Measurements from ENCODE around the gene C1QTNF12.

GRCh38 chr1:1273209-1273511 lies 26.6 kb upstream of the C1QTNF12 start:
- TF ChIP-seq SUZ12 (IDR thresholded peaks at IDR 0.05; ENCODE audit: extremely low read depth, insufficient read depth, insufficient read length) (no peak), ZNF274 (IDR thresholded peaks at IDR 0.05; ENCODE audit: low read depth, low read length) (no peak)
